Measurements from ENCODE around the gene RGS19.

The RGS19 gene

DNA sequence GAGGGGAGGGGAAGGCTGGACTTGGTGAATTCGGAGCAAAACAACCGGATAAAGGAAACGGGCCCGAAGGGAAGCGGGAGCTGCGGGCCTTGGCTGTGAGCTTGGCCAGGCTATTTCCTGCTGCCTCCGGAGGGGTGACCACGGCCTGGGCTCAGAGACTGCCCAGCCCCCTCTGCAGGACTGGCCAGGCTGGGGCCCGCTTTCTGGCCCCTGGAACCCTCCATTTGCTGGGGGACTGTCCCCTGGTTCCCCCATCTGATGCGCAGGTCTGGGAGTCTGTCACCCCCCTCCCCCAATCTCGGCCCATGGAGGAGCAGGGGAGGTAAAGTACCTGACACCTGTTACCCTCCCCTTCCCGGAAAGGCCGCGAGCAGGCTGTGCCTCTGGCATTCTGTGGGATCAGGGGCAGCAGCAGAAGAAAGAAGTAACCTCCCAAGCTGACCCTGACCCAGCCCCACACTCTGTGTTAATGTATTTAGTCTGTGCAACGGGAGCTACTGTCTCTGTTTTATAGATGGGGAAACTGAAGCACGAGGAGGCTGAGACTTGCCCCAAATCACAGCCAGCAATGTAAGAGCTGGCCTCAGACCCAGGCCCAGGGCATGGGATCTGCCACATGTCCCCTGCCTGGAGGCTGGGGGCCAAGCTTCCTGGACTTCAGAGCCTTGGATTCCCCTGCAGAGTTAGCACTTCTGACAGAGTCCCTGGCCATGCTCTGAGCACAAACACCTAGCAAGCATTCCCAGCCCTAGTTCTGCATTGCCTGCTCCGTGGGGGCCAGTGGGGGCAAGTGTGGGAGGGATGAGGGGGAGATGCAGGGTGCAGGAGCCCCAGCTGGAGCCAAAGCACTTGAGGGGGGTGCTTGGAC lies 39.8 kb downstream of the RGS19 start:
- peak overlapping the region; percentile 79 for H3K27ac ChIP-seq
- TF ChIP-seq CTCF (conservative IDR thresholded peaks at IDR 0.05) = no peak; the same call in 1 of the 2 replicates

DNA sequence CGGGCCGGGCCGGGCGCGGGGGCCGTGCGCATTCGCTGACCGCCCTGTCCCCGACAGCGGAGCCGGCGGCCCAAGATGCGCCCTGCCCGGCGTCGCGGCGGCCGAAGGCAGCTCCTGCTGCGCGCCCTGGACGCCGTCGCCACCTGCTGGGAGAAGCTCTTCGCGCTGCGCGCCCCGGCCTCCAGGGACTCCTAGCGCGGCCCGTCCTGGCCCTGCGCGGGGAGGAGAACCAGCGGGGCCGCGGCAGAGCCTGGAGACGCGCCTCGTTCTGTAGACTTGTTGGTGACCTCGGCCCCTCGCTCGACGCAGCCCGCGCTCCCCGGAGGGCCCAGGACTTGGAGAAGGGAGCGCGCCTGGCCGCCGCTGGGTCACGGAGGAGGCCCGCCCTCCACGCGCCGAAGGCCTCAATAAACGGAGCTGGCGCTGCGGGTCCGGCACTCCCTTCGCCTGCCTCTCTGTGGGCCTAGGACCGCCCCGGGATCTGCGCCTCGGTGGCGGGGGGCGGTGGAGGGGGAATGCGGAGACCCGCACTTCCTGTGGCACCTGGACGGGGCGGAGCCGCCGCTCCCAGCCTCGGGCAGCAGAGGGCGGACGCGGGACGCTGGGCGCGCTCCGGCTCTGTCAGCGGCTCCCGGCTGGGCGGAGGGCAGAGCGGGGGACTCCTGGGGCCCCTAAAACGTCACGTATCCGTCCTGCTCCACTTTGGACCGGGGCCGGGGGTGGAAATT lies 40.6 kb downstream of the RGS19 start:
- peak overlapping the region; percentile 79 for H3K27ac ChIP-seq
- peak; percentile 90 for TF ChIP-seq CTCF (conservative IDR thresholded peaks at IDR 0.05)

DNA sequence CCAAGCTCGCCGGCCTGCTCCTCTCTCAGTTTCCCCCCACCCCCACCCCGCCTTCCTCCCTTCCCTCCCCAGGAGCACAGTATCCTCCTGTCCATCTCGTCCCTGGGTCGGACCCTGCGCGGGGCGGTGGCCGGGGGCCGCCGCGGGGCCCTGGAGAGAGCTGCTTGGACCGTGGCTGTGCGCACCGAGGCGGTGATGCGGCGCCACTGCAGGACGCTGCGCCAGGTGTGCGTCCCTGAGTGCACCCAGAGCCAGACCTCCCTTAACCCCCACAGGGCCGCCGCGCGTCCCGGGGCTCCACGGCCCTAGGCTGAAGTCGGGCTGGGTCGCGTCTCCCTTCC lies 41.1 kb downstream of the RGS19 start:
- H3K27ac ChIP-seq = peak overlapping the region; percentile 79
- TF ChIP-seq CTCF (conservative IDR thresholded peaks at IDR 0.05) = no peak

DNA sequence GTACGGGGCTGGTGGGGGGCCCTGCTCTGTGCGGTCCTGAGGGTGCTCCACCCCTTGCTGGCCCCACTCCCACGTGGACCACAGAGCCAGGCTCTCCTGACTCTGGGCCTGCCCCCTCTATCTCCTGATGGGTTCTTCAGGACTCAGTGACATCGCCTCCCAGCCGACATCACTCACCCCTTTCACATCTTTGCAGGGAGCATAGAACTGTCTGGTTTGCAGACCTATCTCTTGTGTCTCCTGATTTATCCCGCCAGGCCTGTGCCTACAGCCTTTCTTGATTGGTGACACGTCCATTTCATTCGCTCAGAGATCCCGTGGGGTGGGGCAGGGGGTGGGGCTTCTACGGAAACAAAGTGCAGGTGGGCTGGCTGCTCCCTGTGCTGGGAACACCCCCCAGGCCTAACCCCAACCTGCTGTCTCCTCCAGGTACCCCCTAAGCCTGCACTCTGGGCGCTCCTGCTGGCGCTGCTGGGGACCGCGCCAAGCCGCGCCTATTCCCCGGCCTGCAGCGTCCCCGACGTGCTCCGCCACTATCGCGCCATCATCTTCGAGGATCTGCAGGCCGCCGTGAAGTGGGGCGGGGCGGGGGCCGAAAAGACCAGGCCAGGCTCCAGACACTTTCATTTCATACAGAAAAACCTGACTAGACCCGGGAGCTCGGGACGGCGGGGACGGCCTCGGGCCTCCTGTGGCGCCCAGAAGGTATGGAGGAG lies 41.7 kb downstream of the RGS19 start:
- TF ChIP-seq CTCF (conservative IDR thresholded peaks at IDR 0.05) = no peak
- peak overlapping the region; percentile 79 for H3K27ac ChIP-seq

- H3K27ac ChIP-seq = peak overlapping the region; percentile 79; the same call in 1 of the 2 replicates
- TF ChIP-seq CTCF (conservative IDR thresholded peaks at IDR 0.05) = no peak
Measured at GRCh38 chr20:64037199-64037497, 42.2 kb downstream of the RGS19 start.

DNA sequence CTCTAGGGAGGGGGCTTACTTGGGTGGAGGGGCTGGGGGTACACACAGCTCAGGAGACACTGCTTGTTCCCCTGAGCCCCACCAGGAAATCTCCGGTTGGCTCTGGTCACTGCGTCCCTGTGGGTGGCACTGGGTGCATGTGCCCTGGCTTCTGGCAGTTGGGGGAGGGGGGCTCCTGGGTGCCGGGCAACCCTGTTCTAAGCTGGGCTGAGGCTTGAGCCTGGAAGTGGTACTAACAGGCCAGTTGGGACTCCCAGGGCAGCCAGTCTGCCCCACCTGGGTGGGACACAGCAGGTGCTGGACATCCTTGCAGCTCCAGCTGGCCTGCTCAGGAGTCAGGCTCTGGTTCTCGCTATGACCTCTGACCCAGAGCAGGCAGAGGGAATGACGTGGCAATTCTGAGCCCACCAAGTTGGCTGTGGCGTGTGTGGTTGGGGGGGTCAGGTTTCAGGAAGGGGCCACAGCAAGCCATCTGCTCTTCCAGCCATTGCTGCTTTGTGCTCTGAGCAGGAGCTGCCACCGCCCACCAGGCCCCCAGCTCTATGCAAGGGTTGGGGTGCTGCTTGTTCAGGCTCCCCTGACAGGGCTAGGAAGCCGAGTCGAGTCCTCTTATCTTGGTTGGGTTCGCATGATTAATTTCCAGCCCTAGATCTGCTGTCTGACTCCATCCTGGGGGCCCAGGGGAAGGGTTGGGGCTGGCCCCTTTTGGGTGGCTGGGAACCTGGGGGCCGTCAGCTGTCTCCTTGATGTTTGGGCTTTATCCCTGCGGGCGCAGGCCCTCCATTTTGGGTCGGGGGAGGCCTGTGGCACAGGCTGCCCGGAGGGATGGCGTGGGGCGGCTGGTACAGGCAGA lies 42.7 kb downstream of the RGS19 start:
- TF ChIP-seq CTCF (conservative IDR thresholded peaks at IDR 0.05) = no peak
- H3K27ac ChIP-seq = no peak overlapping the region

Measured in VCaP (cell line).